Measurements from ENCODE around the gene DIP2C.

- TF ChIP-seq POLR2A (IDR thresholded peaks at IDR 0.05) (no peak), CTCF (IDR thresholded peaks at IDR 0.05) (no peak)
Measured at GRCh38 chr10:232878-233277, 456.6 kb downstream of the DIP2C start.
